Motor neuron (in vitro differentiated cells): Measurements from ENCODE around the gene POU3F2. TPM values are rescaled to one million over a fixed set of nuclear protein-coding genes. Genes with fewer than 3 reads are reported as not detected.

Source experiments
- ATAC-seq, 8 experiments: fragments of 200-7000 bp; cut with Tn5 transposase; replicated peaks in 6 of 8; 2 replicates each; pipeline ENCODE4 v1.8.0; 2021; ENCODE audit warnings: mild to moderate bottlenecking in 8 of 8, moderate library complexity in 8 of 8
- H3K27ac ChIP-seq, 2 donors: fragments of 250-450 bp; sonication (Bioruptor Pico); 2 replicates each; pipeline ENCODE4 v1.9.0; 2021; ENCODE audit warnings: antibody characterized with exemption in 2 of 2, mild to moderate bottlenecking in 2 of 2, moderate library complexity in 1 of 2
- H3K4me1 ChIP-seq, 2 donors: fragments of 250-450 bp; sonication (Bioruptor Pico); replicated peaks in 1 of 2; 2 replicates each; pipeline ENCODE4 v1.6.1; 2021; ENCODE audit warnings: antibody characterized with exemption in 2 of 2, mild to moderate bottlenecking in 2 of 2, moderate library complexity in 1 of 2
- H3K4me3 ChIP-seq, 5 donors: fragments of 250-450 bp; sonication (Bioruptor Pico); 2 replicates each; pipeline ENCODE4 v1.9.0; 2021; ENCODE audit warnings: antibody characterized with exemption in 5 of 5, mild to moderate bottlenecking in 5 of 5, moderate library complexity in 4 of 5
- WGBS, 10 experiments: fragments of 450-650 bp; shearing (Covaris generic); methylation state at CpG; one replicate each; pipeline ENCODE4 v1.0.0; 2022; 5-methylcytosine and 5-hydroxymethylcytosine counted together
- in situ Hi-C, 9 experiments: fragments of 400-800 bp; cut with MboI; loops; one replicate each; pipeline ENCODE4 v1.15.0; 2021; ENCODE audit warnings: low sequenced_read_pairs in 9 of 9, low pct_unique_long_range_greater_than_20kb in 2 of 9; ENCODE audit not compliant: unreplicated experiment in 9 of 9
- total RNA-seq, 8 experiments: library from RNA; unstranded; fragments of 300-600 nt; gene quantifications; 2 replicates each; pipeline versions ENCODE4 v1.2.3 to v1.2.4, GENCODE V29; 2022

Gene POU3F2
- total RNA-seq, 8 experiments from 2014 or later, result 0.10 to 93.4 (median 19.0) TPM

- Histone ChIP-seq H3K4me1 (peaks cover 0 to 3% of the 10 kb centered on the region in 2 donors), H3K4me3 (peak overlapping the region; percentile 49 to 95 (median 57)), H3K27ac (peak overlapping the region; percentile 69 to 91)
- ATAC-seq, result no peak
- WGBS, 10 experiments, result 0 to 94% (median 9%) methylated on average over 1 to 7 of the region's 9 CpGs
- in situ Hi-C loops, result loop anchor here in 5 of 9 experiments (25.0 kb wide), 4 partner anchors 779 to 1654 kb away; no protein-coding TSS in a partner anchor
Observed at GRCh38 chr6:98841621-98842341, 7.4 kb downstream of the POU3F2 start.

GRCh38 chr6:98842342-98843180, 8.2 kb downstream of the POU3F2 start:
- in situ Hi-C loops, result loop anchor here in 5 of 9 experiments (25.0 kb wide), 4 partner anchors 780 to 1655 kb away; no protein-coding TSS in a partner anchor
- H3K4me3 ChIP-seq, result peak overlapping the region; percentile 49 to 95 (median 57)
- WGBS, 10 experiments, result 0 to 100% (median 9%) methylated on average over 3 to 12 of the region's 44 CpGs; no CpG with 5 or more reads in 4 of the 10 experiments
- ATAC-seq, result peak in 5 of 8 experiments; percentile 5 to 21 (median 14)
- H3K27ac ChIP-seq, result peak overlapping the region; percentile 69 to 91
- peaks cover 0 to 3% of the 10 kb centered on the region in 2 donors for H3K4me1 ChIP-seq

DNA sequence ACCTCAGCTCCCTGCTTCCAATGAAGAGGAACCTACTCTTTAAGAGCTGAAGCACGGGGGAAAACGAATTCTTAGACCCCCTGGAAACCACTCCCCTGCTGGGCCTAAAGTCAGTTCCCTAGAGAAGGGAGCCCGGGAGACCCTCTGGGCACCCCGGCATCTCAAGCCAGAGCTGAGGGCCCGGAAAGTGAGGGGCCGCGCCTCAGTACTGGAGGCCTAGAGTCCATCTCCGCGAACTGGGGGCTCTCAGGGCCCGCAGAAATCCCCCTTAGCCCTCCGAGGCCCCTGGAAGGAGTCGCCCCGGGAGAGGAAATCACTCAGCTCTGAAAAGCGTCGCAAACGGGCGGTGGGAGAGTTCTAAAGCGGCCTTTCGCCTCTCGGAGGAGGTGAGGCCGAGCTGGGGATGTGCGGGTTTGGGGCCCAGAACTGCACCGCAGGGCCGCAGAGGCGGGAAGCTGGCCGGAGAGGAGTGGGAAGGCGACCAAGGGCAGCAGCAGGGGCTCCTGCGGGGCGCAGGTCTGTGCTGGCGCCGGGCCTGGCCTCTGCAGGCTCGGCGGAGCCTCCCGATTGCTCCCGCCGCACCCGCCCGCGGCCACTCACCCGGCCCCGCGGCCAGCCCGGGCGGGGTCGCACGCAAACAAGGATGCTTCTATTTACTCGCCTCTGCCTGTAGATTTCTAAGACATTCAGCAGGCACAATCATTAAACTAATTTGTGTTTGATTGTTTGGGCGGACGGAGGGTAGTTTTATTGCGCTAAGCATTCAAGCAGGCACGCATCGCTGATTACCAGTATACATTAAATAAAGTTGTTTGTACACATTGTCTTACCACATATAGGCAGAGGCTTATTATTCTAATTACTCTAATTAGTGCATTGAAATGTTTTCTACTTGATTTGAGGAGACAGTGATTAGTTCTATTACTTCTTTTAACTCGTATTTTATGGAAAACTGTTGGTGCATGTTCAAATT, 9.2 kb downstream of the POU3F2 start:
- peak overlapping the region; percentile 69 to 91 for H3K27ac ChIP-seq
- peak in 5 of 8 experiments; percentile 11 to 30 (median 21) for ATAC-seq
- peak overlapping the region; percentile 49 to 95 (median 57) for H3K4me3 ChIP-seq
- peaks cover 0 to 3% of the 10 kb centered on the region in 2 donors for H3K4me1 ChIP-seq
- WGBS, 10 experiments, result 0 to 73% (median 0%) methylated on average over 1 to 12 of the region's 53 CpGs; no CpG with 5 or more reads in 5 of the 10 experiments
- in situ Hi-C loops, result loop anchor here in 5 of 9 experiments (25.0 kb wide), 4 partner anchors 781 to 1656 kb away; no protein-coding TSS in a partner anchor

DNA sequence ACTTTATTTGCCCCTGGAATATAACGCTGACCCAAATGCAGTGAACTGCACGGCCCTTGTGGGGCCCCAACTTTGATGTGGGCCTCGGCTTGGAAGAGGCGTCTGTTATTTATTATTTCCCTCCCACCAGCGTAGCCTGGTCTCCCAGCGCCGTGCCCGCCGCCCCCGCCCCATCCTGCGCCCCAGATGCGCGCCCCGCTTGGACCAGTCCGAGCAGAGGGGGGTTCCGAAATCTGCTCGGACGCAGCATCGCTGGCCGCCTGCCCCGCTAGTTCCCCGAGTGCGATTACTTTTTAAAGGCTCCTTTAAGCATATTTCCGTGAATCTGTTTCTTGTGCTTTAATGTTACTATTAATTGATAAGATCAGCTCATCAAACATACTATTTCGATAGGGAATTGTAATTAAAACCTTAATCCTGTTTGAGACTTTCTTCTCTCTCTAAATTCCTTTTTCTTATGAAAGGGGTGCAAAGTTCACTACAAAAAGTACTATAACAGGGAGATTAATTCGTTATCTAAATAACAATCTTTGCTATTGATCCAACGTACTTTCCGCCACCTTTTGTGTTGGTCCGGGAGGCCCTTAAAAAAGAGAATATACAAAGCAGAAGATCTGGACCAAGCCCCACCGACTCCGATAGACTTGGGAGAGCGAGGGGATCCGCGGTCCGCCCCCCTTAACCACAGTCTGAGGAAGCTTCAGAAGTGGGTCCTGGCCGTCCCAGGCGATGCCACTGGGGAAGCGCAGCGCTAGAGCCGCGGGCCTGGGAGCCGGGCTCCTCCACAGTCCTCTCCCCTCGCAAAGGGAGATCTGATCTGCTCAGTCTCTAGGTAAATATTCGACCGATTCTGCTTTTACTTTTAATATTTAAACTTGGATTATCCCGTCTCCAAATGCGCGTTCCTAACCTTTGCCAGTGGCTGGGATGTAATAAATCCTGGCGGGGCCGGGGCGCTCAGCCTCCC, 10.2 kb downstream of the POU3F2 start:
- H3K4me3 ChIP-seq, result peak overlapping the region; percentile 49 to 95 (median 57)
- 0 to 67% (median 11%) methylated on average over 1 to 9 of the region's 51 CpGs for WGBS, 10 experiments
- H3K4me1 ChIP-seq, result peaks cover 0 to 3% of the 10 kb centered on the region in 2 donors
- ATAC-seq, result peak in 7 of 8 experiments; percentile 9 to 63 (median 59)
- in situ Hi-C loops, result loop anchor here in 5 of 9 experiments (25.0 kb wide), 4 partner anchors 782 to 1657 kb away; no protein-coding TSS in a partner anchor
- peak overlapping the region; percentile 62 to 91 for H3K27ac ChIP-seq

- Histone ChIP-seq H3K4me1 (peaks cover 0 to 3% of the 10 kb centered on the region in 2 donors), H3K4me3 (peak overlapping the region; percentile 49 to 95 (median 57)), H3K27ac (peak overlapping the region; percentile 62)
- ATAC-seq, result peak; percentile 70 to 88 (median 75)
- WGBS, 10 experiments, result 0 to 5% (median 0%) methylated on average over 1 to 10 of the region's 50 CpGs; no CpG with 5 or more reads in 3 of the 10 experiments
- in situ Hi-C loops, result loop anchor here in 5 of 9 experiments (25.0 kb wide), 4 partner anchors 783 to 1658 kb away; no protein-coding TSS in a partner anchor
Observed at GRCh38 chr6:98845211-98846020, 11.0 kb downstream of the POU3F2 start.

DNA sequence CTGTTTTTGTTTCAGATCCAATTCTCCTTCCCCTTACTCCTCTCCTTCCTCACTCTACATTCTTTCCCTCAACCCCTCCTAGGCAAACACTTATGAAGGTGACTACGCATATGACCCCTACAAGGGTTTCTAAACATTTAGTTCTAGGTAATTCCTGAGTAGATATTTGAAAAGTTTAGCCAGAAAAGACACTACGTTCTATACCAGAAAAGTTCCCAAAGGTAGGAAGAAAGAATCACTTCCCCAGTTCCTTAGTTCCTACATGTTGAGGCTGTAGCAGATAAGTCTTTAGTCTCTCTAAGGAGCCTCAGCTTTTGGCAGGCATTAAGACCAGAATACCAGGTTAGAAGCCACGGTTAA, 11.6 kb downstream of the POU3F2 start:
- in situ Hi-C loops, result loop anchor here in 5 of 9 experiments (25.0 kb wide), 4 partner anchors 784 to 1659 kb away; no protein-coding TSS in a partner anchor
- 50 to 100% (median 67%) methylated on average over 1 to 3 of the region's 3 CpGs for WGBS, 10 experiments
- peaks cover 0 to 3% of the 10 kb centered on the region in 2 donors for H3K4me1 ChIP-seq
- no peak overlapping the region for H3K27ac ChIP-seq
- ATAC-seq, result no peak
- H3K4me3 ChIP-seq, result peak overlapping the region in 1 of 5 donors; percentile 49

DNA sequence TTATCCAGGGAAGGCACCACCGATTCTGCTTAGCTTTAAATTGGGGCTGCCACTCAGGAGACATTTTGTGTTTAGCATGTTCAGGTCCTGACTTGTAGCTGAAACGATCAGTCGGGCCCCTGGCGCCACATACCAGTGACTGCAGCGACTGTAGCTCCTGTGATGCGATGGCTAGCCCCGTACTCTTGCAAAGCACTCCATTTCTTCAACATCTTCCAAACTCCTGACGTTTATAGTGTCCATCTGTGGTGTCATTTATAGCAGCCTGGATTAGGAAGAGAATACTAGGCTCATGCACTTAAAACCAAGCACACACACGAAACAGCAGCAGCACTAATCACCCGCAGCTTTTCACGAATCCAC, 13.0 kb downstream of the POU3F2 start:
- no peak overlapping the region for H3K4me3 ChIP-seq
- H3K27ac ChIP-seq, result no peak overlapping the region
- H3K4me1 ChIP-seq, result peaks cover 0 to 3% of the 10 kb centered on the region in 2 donors
- no peak for ATAC-seq
- 13 to 93% (median 65%) methylated on average over 1 to 11 of the region's 11 CpGs; no CpG with 5 or more reads in 1 of the 10 experiments for WGBS, 10 experiments
- in situ Hi-C loops, result loop anchor here in 5 of 9 experiments (25.0 kb wide), 4 partner anchors 785 to 1660 kb away; no protein-coding TSS in a partner anchor

- 71 to 96% (median 90%) methylated on average over 4 to 9 of the region's 51 CpGs; no CpG with 5 or more reads in 7 of the 10 experiments for WGBS, 10 experiments
- H3K4me1 ChIP-seq, result peaks cover 0 to 3% of the 10 kb centered on the region in 2 donors
- H3K4me3 ChIP-seq, result no peak overlapping the region
- H3K27ac ChIP-seq, result no peak overlapping the region
- in situ Hi-C loops, result loop anchor here in 5 of 9 experiments (25.0 kb wide), 4 partner anchors 786 to 1661 kb away; no protein-coding TSS in a partner anchor
- ATAC-seq, result peak in 1 of 8 experiments; percentile 48
Observed at GRCh38 chr6:98847779-98848538, 13.6 kb downstream of the POU3F2 start.

DNA sequence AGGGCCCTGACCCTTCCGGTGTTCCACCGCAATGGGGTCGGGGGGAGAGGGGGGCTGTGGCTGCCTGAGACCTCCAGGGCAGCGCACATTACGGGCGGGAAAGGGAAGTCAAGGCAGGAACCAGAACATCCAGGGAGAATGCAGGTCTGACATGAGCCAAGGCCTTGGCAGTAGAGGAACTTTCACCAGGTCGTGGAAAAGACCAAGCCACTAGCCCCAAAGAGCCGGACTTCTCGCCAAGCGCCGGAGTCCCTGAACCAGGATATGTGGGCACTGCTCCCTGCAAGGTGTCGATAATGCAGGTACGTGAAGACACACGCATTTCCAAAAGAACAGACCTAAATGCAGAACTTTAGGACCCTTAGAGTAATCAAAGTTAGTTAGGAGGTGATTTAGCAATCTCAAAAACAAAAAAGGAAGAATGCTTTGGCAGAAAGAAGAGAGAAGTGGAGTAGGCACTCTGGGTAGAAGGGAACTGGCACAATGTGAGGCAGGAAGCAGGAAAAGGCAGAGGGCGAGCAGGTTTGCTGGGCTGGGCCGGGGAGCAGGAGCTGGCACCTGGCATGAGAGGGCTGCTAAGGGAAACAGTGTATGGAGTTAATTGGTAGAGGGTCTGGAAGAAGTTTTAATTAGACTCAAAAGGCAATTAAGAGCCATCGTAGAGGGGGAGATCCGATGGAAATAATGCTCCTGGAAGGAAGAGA, 14.3 kb downstream of the POU3F2 start:
- no peak for ATAC-seq

More for the DNA sequence above, 14.3 kb downstream of the POU3F2 start:
- peaks cover 0 to 3% of the 10 kb centered on the region in 2 donors for H3K4me1 ChIP-seq
- 63 to 100% (median 95%) methylated on average over 2 to 11 of the region's 18 CpGs for WGBS, 10 experiments
- H3K4me3 ChIP-seq, result no peak overlapping the region
- in situ Hi-C loops, result loop anchor here in 5 of 9 experiments (25.0 kb wide), 4 partner anchors 786 to 1661 kb away; no protein-coding TSS in a partner anchor
- no peak overlapping the region for H3K27ac ChIP-seq
